ENCODE measurements around the gene CEP135. TPM values are rescaled to one million over a fixed set of nuclear protein-coding genes. Genes with fewer than 3 reads are reported as not detected.
"Not testable (repeated sequence)": the region's sequence is repeated elsewhere in the genome, so short reads cannot be mapped to it uniquely, and the experiment has no call there.

CEP135 gene
- total and polyA plus RNA-seq, 8 donors, result 1.3 to 4.3 (median 1.9) TPM

DNA sequence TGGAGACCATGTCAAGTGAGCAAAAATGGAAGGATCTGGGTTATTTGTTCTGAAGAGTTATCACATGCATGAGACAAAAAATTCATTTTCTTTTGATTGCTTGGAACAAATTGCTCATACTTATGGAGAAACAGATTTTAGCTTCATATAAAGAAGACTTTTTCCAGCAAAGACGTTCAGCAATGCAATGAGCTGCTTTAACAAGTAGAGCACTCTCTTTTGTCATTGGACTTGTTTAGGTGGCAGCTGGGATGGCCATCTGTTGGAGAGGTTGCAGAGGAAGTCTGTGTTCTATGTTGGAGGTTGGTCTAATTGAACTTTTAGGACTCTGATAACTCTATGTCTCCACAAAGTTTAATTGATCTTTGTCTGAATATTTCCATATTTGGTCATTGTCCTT lies 19.9 kb upstream of the CEP135 start:
- no peak for ATAC-seq
- intact Hi-C loops (cut with DNase I), result no loop called here
- 46 to 57% methylated on average over 1 of the region's 1 CpG for WGBS, 2 donors
- Histone ChIP-seq H3K9me3 (no peaks in the 10 kb centered on the region), H3K27ac (no peak overlapping the region), H3K4me3 (no peak overlapping the region), H3K27me3 (no peaks in the 10 kb centered on the region), H3K4me1 (no peaks in the 10 kb centered on the region), H3K36me3 (no peaks in the 10 kb centered on the region)
- DNase-seq, result no peak
- no peak for FAIRE-seq
- TF ChIP-seq, protein P1, sequence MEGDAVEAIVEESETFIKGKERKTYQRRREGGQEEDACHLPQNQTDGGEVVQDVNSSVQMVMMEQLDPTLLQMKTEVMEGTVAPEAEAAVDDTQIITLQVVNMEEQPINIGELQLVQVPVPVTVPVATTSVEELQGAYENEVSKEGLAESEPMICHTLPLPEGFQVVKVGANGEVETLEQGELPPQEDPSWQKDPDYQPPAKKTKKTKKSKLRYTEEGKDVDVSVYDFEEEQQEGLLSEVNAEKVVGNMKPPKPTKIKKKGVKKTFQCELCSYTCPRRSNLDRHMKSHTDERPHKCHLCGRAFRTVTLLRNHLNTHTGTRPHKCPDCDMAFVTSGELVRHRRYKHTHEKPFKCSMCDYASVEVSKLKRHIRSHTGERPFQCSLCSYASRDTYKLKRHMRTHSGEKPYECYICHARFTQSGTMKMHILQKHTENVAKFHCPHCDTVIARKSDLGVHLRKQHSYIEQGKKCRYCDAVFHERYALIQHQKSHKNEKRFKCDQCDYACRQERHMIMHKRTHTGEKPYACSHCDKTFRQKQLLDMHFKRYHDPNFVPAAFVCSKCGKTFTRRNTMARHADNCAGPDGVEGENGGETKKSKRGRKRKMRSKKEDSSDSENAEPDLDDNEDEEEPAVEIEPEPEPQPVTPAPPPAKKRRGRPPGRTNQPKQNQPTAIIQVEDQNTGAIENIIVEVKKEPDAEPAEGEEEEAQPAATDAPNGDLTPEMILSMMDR (IDR thresholded peaks at IDR 0.05), result no peak

DNA sequence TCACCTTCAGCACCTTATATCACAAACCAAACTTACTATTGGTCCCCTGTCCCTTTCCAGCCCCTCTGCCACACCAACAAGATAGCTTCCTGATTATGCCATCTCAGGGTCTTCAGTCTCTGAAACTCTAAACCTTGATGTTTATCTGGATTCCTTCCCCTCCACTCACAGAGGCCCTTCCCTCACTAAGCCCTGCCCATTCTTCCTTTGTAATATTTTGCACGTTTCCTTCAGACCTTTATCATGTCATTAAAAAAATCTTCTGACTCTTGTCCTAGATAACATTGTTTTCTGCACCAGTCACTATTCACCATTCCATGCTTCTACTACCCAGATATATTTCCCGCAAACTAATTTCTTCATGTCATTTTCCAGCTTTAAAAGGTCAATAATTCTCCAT lies 17.7 kb upstream of the CEP135 start:
- H3K4me1 ChIP-seq, result no peaks in the 10 kb centered on the region
- intact Hi-C loops (cut with DNase I), result no loop called here
- no peak for ATAC-seq
- TF ChIP-seq, protein P1 (IDR thresholded peaks at IDR 0.05), result no peak
- H3K36me3 ChIP-seq, result no peaks in the 10 kb centered on the region
- no peaks in the 10 kb centered on the region for H3K27me3 ChIP-seq
- no peak overlapping the region for H3K27ac ChIP-seq
- no peak overlapping the region for H3K4me3 ChIP-seq
- no peak for DNase-seq
- no peak for FAIRE-seq
- WGBS, 2 donors, result 64 to 68% methylated on average over 2 of the region's 2 CpGs
- no peaks in the 10 kb centered on the region for H3K9me3 ChIP-seq

DNA sequence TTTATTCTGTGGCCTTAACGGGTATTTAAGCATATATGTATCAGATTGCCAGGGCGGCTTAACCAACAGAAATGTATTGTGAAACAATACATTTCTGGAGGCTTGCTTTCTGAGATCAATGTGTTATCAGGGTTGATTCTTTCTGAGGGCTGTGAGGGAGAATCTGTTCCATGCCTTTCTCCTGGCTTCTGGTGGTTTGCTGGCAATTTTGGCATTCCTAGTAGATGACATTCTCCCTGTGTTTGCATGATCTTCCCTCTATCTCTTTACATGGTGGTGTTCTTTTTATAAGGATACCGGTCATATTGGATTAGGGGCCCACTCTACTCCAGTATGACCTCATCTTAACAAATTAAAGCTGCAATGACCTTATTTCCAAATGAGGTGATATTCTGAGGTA lies 16.9 kb upstream of the CEP135 start:
- ATAC-seq (no peak), DNase-seq (no peak), FAIRE-seq (no peak)
- intact Hi-C loops (cut with DNase I), result no loop called here
- Histone ChIP-seq H3K27ac (no peak overlapping the region), H3K9me3 (no peaks in the 10 kb centered on the region), H3K4me3 (no peak overlapping the region), H3K27me3 (no peaks in the 10 kb centered on the region), H3K36me3 (no peaks in the 10 kb centered on the region), H3K4me1 (no peaks in the 10 kb centered on the region)
- 50 to 58% methylated on average over 3 of the region's 3 CpGs for WGBS, 2 donors
- TF ChIP-seq, protein P1 (IDR thresholded peaks at IDR 0.05), result no peak

DNA sequence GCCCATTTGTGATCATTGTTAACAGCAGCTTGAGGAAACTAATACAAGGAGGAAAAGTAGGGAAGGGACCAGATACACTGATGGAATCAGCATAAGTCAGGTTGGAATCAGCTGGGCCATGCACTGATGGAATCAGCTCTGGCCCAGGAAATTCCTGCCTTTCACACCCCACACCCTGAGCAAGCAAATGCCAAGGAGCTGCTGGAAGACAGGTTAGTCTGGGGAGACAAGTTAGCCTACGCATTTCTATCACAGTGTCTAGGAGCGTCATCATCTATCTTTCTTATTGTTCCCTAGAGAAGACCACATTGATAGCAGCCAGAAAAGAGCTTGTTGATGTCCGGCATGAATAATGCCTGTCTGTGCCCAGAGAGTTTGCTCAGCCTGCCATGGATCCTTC lies 16.2 kb upstream of the CEP135 start:
- DNase-seq (no peak), ATAC-seq (no peak), FAIRE-seq (no peak)
- TF ChIP-seq, protein P1 (IDR thresholded peaks at IDR 0.05), result no peak
- Histone ChIP-seq H3K4me3 (no peak overlapping the region), H3K27ac (no peak overlapping the region), H3K36me3 (no peaks in the 10 kb centered on the region), H3K9me3 (no peaks in the 10 kb centered on the region), H3K27me3 (no peaks in the 10 kb centered on the region), H3K4me1 (no peaks in the 10 kb centered on the region)
- intact Hi-C loops (cut with DNase I), result no loop called here
- 71 to 87% methylated on average over 3 of the region's 3 CpGs for WGBS, 2 donors

DNA sequence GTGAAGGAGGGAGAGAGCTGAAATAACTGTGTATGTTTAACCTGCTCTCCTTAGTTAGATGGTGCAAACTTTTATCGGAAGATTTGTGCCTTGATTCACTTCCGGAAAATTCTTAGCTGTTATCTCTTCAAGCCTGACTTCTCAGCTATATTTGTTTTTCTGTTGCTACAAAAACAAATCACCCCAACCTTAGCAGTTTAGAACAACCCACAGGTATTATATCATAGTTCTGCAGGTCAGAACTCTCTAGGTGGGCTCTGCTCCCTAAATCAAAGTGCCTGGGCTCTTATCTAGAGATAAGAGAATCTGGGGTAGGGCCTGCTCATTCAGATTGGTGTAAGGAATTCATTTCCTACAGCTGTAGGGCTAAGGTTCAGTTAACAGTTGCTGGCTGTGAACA lies 15.1 kb upstream of the CEP135 start:
- ATAC-seq (no peak), FAIRE-seq (no peak), DNase-seq (no peak)
- 17 to 32% methylated on average over 2 of the region's 2 CpGs for WGBS, 2 donors
- no peaks in the 10 kb centered on the region for H3K27me3 ChIP-seq
- intact Hi-C loops (cut with DNase I), result no loop called here
- H3K9me3 ChIP-seq, result no peaks in the 10 kb centered on the region
- no peaks in the 10 kb centered on the region for H3K4me1 ChIP-seq
- no peaks in the 10 kb centered on the region for H3K36me3 ChIP-seq
- H3K27ac ChIP-seq, result no peak overlapping the region
- TF ChIP-seq, protein P1 (IDR thresholded peaks at IDR 0.05), result no peak
- H3K4me3 ChIP-seq, result no peak overlapping the region

DNA sequence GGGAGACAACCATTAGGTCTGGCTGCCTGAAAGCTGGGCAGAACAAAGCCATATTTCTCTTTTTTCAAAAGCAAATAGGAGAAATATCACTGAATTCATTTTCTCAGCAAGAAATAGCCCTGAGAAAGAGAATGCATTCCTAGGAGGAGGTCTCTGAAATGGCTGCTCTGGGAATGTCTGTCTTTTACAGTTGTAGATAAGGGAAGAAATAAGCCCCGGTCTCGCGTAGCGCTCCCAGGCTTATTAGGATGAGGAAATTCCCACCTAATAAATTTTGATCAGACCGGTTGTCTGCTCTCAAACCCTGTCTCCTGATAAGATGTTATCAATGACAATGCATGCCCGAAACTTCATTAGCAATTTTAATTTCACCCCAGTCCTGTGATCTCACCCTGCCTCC lies 12.8 kb upstream of the CEP135 start:
- FAIRE-seq; H3K27ac ChIP-seq; DNase-seq; intact Hi-C loops (cut with DNase I); H3K9me3 ChIP-seq; ATAC-seq; H3K36me3 ChIP-seq; H3K27me3 ChIP-seq; H3K4me3 ChIP-seq; H3K4me1 ChIP-seq: not testable (repeated sequence)
- 86 to 94% methylated on average over 5 to 6 of the region's 6 CpGs for WGBS, 2 donors
